ENCODE measurements around the gene KCNT2. TPM values are rescaled to one million over a fixed set of nuclear protein-coding genes. Genes with fewer than 3 reads are reported as not detected.

Gene KCNT2
- total RNA-seq, 1 experiment from 2014 or later = not detected

GRCh38 chr1:196651637-196652215 is 43.5 kb upstream of the KCNT2 start, which contains the start of gene CFH:
Gene CFH (plus strand): TSS chr1:196652043. CDS start chr1:196652118, 75 bp downstream.
- DNase-seq (ENCODE audit: low read depth, low spot score) (no peak), ATAC-seq (no peak)
- H3K36me3 ChIP-seq (ENCODE audit: control insufficient read depth in 1 of 2, insufficient read depth in 2 of 2, low read length in 2 of 2) = no peaks in the 10 kb centered on the region
- no peaks in the 10 kb centered on the region for H3K9me3 ChIP-seq (ENCODE audit: control insufficient read depth in 1 of 2, insufficient read depth in 1 of 2, low read depth in 1 of 2, low read length in 2 of 2)
- ChIA-PET RAD21 (ENCODE audit: low non-redundant PET in 1 of 2, low total read pairs in 2 of 2, uncharacterized antibody in 2 of 2, unreplicated experiment in 2 of 2) (no interaction called here), CTCF (no interaction called here), POLR2A (no interaction called here)
- TF ChIP-seq CEBPB (IDR thresholded peaks at IDR 0.05; ENCODE audit: low read depth) (no peak), FOSL1 (IDR thresholded peaks at IDR 0.05; ENCODE audit: low read depth) (no peak), POLR2AphosphoS5 (IDR thresholded peaks at IDR 0.05; ENCODE audit: low read depth, low read length) (no peak), CBX3 (IDR thresholded peaks at IDR 0.05; ENCODE audit: low read depth) (no peak), ELF1 (IDR thresholded peaks at IDR 0.05; ENCODE audit: borderline replicate concordance, low read depth) (no peak), POLR2A (IDR thresholded peaks at IDR 0.05; ENCODE audit: borderline replicate concordance, extremely low read depth, insufficient read depth, insufficient read length) (no peak), TCF7L2 (IDR thresholded peaks at IDR 0.05; ENCODE audit: borderline replicate concordance, extremely low read depth, insufficient read depth, insufficient read length) (no peak), JUND (IDR thresholded peaks at IDR 0.05) (no peak), MAX (IDR thresholded peaks at IDR 0.05) (no peak), SP1 (IDR thresholded peaks at IDR 0.05; ENCODE audit: low read depth) (no peak)
- TF ChIP-seq, protein P1, sequence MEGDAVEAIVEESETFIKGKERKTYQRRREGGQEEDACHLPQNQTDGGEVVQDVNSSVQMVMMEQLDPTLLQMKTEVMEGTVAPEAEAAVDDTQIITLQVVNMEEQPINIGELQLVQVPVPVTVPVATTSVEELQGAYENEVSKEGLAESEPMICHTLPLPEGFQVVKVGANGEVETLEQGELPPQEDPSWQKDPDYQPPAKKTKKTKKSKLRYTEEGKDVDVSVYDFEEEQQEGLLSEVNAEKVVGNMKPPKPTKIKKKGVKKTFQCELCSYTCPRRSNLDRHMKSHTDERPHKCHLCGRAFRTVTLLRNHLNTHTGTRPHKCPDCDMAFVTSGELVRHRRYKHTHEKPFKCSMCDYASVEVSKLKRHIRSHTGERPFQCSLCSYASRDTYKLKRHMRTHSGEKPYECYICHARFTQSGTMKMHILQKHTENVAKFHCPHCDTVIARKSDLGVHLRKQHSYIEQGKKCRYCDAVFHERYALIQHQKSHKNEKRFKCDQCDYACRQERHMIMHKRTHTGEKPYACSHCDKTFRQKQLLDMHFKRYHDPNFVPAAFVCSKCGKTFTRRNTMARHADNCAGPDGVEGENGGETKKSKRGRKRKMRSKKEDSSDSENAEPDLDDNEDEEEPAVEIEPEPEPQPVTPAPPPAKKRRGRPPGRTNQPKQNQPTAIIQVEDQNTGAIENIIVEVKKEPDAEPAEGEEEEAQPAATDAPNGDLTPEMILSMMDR (IDR thresholded peaks at IDR 0.05 in 2 of 3, conservative IDR thresholded peaks at IDR 0.05 in 1 of 3; ENCODE audit: borderline replicate concordance in 1 of 3, insufficient read depth in 1 of 3, low read depth in 2 of 3, low read length in 2 of 3) = no peak
- TF ChIP-seq, protein P2, sequence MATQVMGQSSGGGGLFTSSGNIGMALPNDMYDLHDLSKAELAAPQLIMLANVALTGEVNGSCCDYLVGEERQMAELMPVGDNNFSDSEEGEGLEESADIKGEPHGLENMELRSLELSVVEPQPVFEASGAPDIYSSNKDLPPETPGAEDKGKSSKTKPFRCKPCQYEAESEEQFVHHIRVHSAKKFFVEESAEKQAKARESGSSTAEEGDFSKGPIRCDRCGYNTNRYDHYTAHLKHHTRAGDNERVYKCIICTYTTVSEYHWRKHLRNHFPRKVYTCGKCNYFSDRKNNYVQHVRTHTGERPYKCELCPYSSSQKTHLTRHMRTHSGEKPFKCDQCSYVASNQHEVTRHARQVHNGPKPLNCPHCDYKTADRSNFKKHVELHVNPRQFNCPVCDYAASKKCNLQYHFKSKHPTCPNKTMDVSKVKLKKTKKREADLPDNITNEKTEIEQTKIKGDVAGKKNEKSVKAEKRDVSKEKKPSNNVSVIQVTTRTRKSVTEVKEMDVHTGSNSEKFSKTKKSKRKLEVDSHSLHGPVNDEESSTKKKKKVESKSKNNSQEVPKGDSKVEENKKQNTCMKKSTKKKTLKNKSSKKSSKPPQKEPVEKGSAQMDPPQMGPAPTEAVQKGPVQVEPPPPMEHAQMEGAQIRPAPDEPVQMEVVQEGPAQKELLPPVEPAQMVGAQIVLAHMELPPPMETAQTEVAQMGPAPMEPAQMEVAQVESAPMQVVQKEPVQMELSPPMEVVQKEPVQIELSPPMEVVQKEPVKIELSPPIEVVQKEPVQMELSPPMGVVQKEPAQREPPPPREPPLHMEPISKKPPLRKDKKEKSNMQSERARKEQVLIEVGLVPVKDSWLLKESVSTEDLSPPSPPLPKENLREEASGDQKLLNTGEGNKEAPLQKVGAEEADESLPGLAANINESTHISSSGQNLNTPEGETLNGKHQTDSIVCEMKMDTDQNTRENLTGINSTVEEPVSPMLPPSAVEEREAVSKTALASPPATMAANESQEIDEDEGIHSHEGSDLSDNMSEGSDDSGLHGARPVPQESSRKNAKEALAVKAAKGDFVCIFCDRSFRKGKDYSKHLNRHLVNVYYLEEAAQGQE (IDR thresholded peaks at IDR 0.05; ENCODE audit: low read depth) = no peak
- TF ChIP-seq, protein P3, sequence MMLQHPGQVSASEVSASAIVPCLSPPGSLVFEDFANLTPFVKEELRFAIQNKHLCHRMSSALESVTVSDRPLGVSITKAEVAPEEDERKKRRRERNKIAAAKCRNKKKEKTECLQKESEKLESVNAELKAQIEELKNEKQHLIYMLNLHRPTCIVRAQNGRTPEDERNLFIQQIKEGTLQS (IDR thresholded peaks at IDR 0.05) = no peak
- no peak within 1 kb of the TSS for H3K4me2 ChIP-seq (ENCODE audit: low read length)
- H3K4me3 ChIP-seq (replicated peaks in 1 of 2; ENCODE audit: low read depth in 1 of 2, low read length in 2 of 2) = no peak within 1 kb of the TSS
- no peaks in the 10 kb centered on the region for H3K27me3 ChIP-seq (ENCODE audit: insufficient read depth, low read length)
- BruUV-seq (replicated peaks) = no TSS peak
- no peak within 1 kb of the TSS for H3K27ac ChIP-seq (ENCODE audit: low read depth, low read length)
- no peaks in the 10 kb centered on the region for H3K79me2 ChIP-seq (ENCODE audit: insufficient read depth, low read length)
- intact Hi-C loops (cut with micrococcal nuclease) = no loop called here
- no peak within 1 kb of the TSS for H3K9ac ChIP-seq (ENCODE audit: low read length)
- peak within 1 kb of the TSS; percentile 63 for H2AFZ ChIP-seq (ENCODE audit: low read depth, low read length, poor library complexity, severe bottlenecking)
- H4K20me1 ChIP-seq (ENCODE audit: insufficient read depth) = no peaks in the 10 kb centered on the region
- no peaks in the 10 kb centered on the region for H3K9me2 ChIP-seq (ENCODE audit: insufficient read depth)
- no peaks in the 10 kb centered on the region for H3K4me1 ChIP-seq (ENCODE audit: control insufficient read depth in 1 of 2, insufficient read depth in 2 of 2, low read length in 2 of 2)

All from HCT116 (cell line).